Thoracic aorta (tissue), 2 donors: ENCODE measurements around the gene CALHM4. TPM values are rescaled to one million over a fixed set of nuclear protein-coding genes. Genes with fewer than 3 reads are reported as not detected.

Experiments used
- ATAC-seq: fragments of 150-250 bp; one replicate; pipeline ENCODE4 v1.8.0; 2017; ENCODE audit warnings: low read depth; ENCODE audit not compliant: insufficient number of reproducible peaks, low FRiP score
- DNase-seq: peaks from one replicate; pipeline ENCODE4 v3.0.0-alpha.2; 2020; ENCODE audit warnings: low spot score
- H3K27ac ChIP-seq, 2 donors: fragments of 200-600 bp; sonication (generic); 1 replicate in 1 of 2; 2 replicates in 1 of 2; pipeline ENCODE4 v1.5.1; 2016; ENCODE audit warnings: mild to moderate bottlenecking in 2 of 2, moderate library complexity in 2 of 2
- H3K27me3 ChIP-seq: fragments of 200-600 bp; sonication (generic); replicated peaks from 2 replicates; pipeline ENCODE4 v1.6.0; 2016; ENCODE audit warnings: mild to moderate bottlenecking; ENCODE audit not compliant: insufficient read depth
- H3K36me3 ChIP-seq: fragments of 200-600 bp; sonication (generic); one replicate; pipeline ENCODE4 v1.5.1; 2016
- H3K4me1 ChIP-seq, 2 donors: fragments of 200-600 bp; sonication (generic); 1 replicate in 1 of 2; 2 replicates in 1 of 2; pipeline versions ENCODE4 v1.5.1 to v1.6.0; 2016; ENCODE audit warnings: low read depth in 2 of 2, mild to moderate bottlenecking in 1 of 2; ENCODE audit not compliant: control insufficient read depth in 1 of 2
- H3K4me3 ChIP-seq: fragments of 200-600 bp; sonication (generic); 2 replicates; pipeline ENCODE4 v1.5.1; 2016; ENCODE audit warnings: mild to moderate bottlenecking
- H3K9me3 ChIP-seq: fragments of 200-600 bp; sonication (generic); 2 replicates; pipeline ENCODE4 v1.5.1; 2016
- CTCF ChIP-seq: fragments of 200-600 bp; sonication (generic); IDR thresholded peaks from one replicate; pipeline ENCODE4 v1.5.1; 2019; ENCODE audit warnings: antibody characterized with exemption
- total RNA-seq, 2 donors: library from RNA; depleted of rRNA; stranded (reverse); fragments of >200 nt; gene quantifications; one replicate each; pipeline versions ENCODE4 v1.1.0 to v1.2.3, GENCODE V29; 2016

The CALHM4 gene
- total RNA-seq, 2 donors from 2014 or later: not detected

GRCh38 chr6:116542426-116542825 lies 11.1 kb upstream of the CALHM4 start:
- ATAC-seq (no peak), DNase-seq (no peak)
- Histone ChIP-seq H3K4me1 (no peaks in the 10 kb centered on the region), H3K36me3 (no peaks in the 10 kb centered on the region), H3K27me3 (no peaks in the 10 kb centered on the region), H3K4me3 (no peak overlapping the region), H3K27ac (no peak overlapping the region), H3K9me3 (no peaks in the 10 kb centered on the region)
- TF ChIP-seq CTCF: no peak

GRCh38 chr6:116543149-116543548 lies 10.4 kb upstream of the CALHM4 start:
- Histone ChIP-seq H3K27ac (no peak overlapping the region), H3K9me3 (no peaks in the 10 kb centered on the region), H3K4me1 (no peaks in the 10 kb centered on the region), H3K36me3 (no peaks in the 10 kb centered on the region), H3K27me3 (no peaks in the 10 kb centered on the region), H3K4me3 (no peak overlapping the region)
- DNase-seq (no peak), ATAC-seq (no peak)
- TF ChIP-seq CTCF: no peak

GRCh38 chr6:116545651-116546050 lies 7.9 kb upstream of the CALHM4 start, which contains the start of gene TRAPPC3L:
TSS of gene TRAPPC3L (minus strand) at chr6:116545684. CDS start at chr6:116545514, 170 bp downstream.
- H3K4me3 ChIP-seq: no peak within 1 kb of the TSS
- no peak for TF ChIP-seq CTCF
- DNase-seq: no peak
- H3K27me3 ChIP-seq: no peaks in the 10 kb centered on the region
- H3K9me3 ChIP-seq: no peaks in the 10 kb centered on the region
- no peaks in the 10 kb centered on the region for H3K4me1 ChIP-seq
- no peak for ATAC-seq
- no peak within 1 kb of the TSS for H3K27ac ChIP-seq
- H3K36me3 ChIP-seq: no peaks in the 10 kb centered on the region

GRCh38 chr6:116547358-116547757 lies 6.2 kb upstream of the CALHM4 start:
- H3K27ac ChIP-seq: no peak overlapping the region
- TF ChIP-seq CTCF: no peak
- no peaks in the 10 kb centered on the region for H3K27me3 ChIP-seq
- H3K4me3 ChIP-seq: no peak overlapping the region
- no peak for ATAC-seq
- no peak for DNase-seq
- no peaks in the 10 kb centered on the region for H3K9me3 ChIP-seq
- no peaks in the 10 kb centered on the region for H3K4me1 ChIP-seq
- H3K36me3 ChIP-seq: no peaks in the 10 kb centered on the region

GRCh38 chr6:116550796-116551195 lies 2.8 kb upstream of the CALHM4 start:
- no peaks in the 10 kb centered on the region for H3K36me3 ChIP-seq
- no peak for ATAC-seq
- no peak overlapping the region for H3K27ac ChIP-seq
- H3K27me3 ChIP-seq: no peaks in the 10 kb centered on the region
- no peaks in the 10 kb centered on the region for H3K4me1 ChIP-seq
- no peak for DNase-seq
- no peaks in the 10 kb centered on the region for H3K9me3 ChIP-seq
- no peak for TF ChIP-seq CTCF
- H3K4me3 ChIP-seq: no peak overlapping the region
